Neuronal stem cell (in vitro differentiated cells): Measurements from ENCODE around the gene NMRAL1.
A peak's percentile ranks its signal among the peaks of the same experiment; 100 is the strongest.

Experiments used
- DNase-seq: peaks from one replicate; pipeline ENCODE4 v3.0.0-alpha.2; 2013; ENCODE audit warnings: low spot score
- H2AFZ ChIP-seq: one replicate; pipeline ENCODE4 v1.6.1; 2013; ENCODE audit warnings: mild to moderate bottlenecking, low read length, inconsistent platforms
- H2AK5ac ChIP-seq: 2 replicates; pipeline ENCODE4 v1.6.1; 2013; ENCODE audit warnings: low read depth, mild to moderate bottlenecking, inconsistent platforms, low read length, moderate library complexity, mixed read lengths
- H2BK120ac ChIP-seq: 2 replicates; pipeline ENCODE4 v1.6.1; 2013; ENCODE audit warnings: low read depth, mild to moderate bottlenecking, inconsistent platforms, low read length, moderate library complexity, mixed read lengths
- H2BK12ac ChIP-seq: one replicate; pipeline ENCODE4 v1.6.1; 2013; ENCODE audit warnings: low read length, inconsistent platforms
- H2BK15ac ChIP-seq: 2 replicates; pipeline ENCODE4 v1.6.1; 2013; ENCODE audit warnings: mild to moderate bottlenecking, low read length, inconsistent platforms, mixed read lengths
- H2BK5ac ChIP-seq: one replicate; pipeline ENCODE4 v1.6.1; 2013; ENCODE audit warnings: inconsistent platforms, mild to moderate bottlenecking, low read length, moderate library complexity
- H3K14ac ChIP-seq: one replicate; pipeline ENCODE4 v1.6.1; 2013; ENCODE audit warnings: low read length, inconsistent platforms
- H3K18ac ChIP-seq: 2 replicates; pipeline ENCODE4 v1.6.1; 2013; ENCODE audit warnings: low read length, inconsistent platforms
- H3K23ac ChIP-seq: 2 replicates; pipeline ENCODE4 v1.6.1; 2013; ENCODE audit warnings: low read depth, mild to moderate bottlenecking, mixed read lengths, low read length, inconsistent platforms; ENCODE audit not compliant: poor library complexity
- H3K27ac ChIP-seq: replicated peaks from 3 replicates; pipeline ENCODE4 v1.5.1; 2013; ENCODE audit warnings: low read length, inconsistent platforms
- H3K27me3 ChIP-seq, 3 experiments: 2 replicates each; pipeline ENCODE4 v1.6.1; 2013; ENCODE audit warnings: low read length in 3 of 3, mild to moderate bottlenecking in 2 of 3, inconsistent platforms in 1 of 3, low read depth in 1 of 3, mixed read lengths in 1 of 3, moderate library complexity in 1 of 3; ENCODE audit not compliant: control insufficient read depth in 3 of 3, insufficient read depth in 3 of 3
- H3K36me3 ChIP-seq, 2 donors: replicated peaks in 1 of 2; 2 replicates each; pipeline ENCODE4 v1.6.1; 2013; ENCODE audit warnings: low read length in 2 of 2; ENCODE audit not compliant: control insufficient read depth in 2 of 2, insufficient read depth in 2 of 2
- H3K4ac ChIP-seq: 2 replicates; pipeline ENCODE4 v1.6.1; 2013; ENCODE audit warnings: inconsistent platforms, mild to moderate bottlenecking, low read length, moderate library complexity
- H3K4me1 ChIP-seq, 2 donors: 1 replicate in 1 of 2; 2 replicates in 1 of 2; pipeline ENCODE4 v1.6.1; 2013; ENCODE audit warnings: low read length in 2 of 2, low read depth in 1 of 2; ENCODE audit not compliant: control insufficient read depth in 2 of 2, insufficient read depth in 1 of 2
- H3K4me2 ChIP-seq: one replicate; pipeline ENCODE4 v1.6.1; 2013; ENCODE audit warnings: mild to moderate bottlenecking, low read length, inconsistent platforms; ENCODE audit not compliant: insufficient read depth, poor library complexity, severe bottlenecking
- H3K4me3 ChIP-seq, 2 donors: 2 replicates each; pipeline ENCODE4 v1.5.1; 2013; ENCODE audit warnings: low read length in 2 of 2, mild to moderate bottlenecking in 2 of 2, inconsistent platforms in 1 of 2, moderate library complexity in 1 of 2
- H3K79me1 ChIP-seq: one replicate; pipeline ENCODE4 v1.6.1; 2013; ENCODE audit warnings: low read depth, mild to moderate bottlenecking, inconsistent platforms, low read length, moderate library complexity
- H3K9ac ChIP-seq: one replicate; pipeline ENCODE4 v1.6.1; 2013; ENCODE audit warnings: mild to moderate bottlenecking, low read depth, low read length, inconsistent platforms; ENCODE audit not compliant: poor library complexity
- H3K9me3 ChIP-seq, 2 donors: replicated peaks in 1 of 2; 2 replicates each; pipeline versions ENCODE3 to v1.6.1; 2013; ENCODE audit warnings: low read length in 2 of 2, mild to moderate bottlenecking in 2 of 2, inconsistent platforms in 1 of 2, low read depth in 1 of 2, mixed read lengths in 1 of 2, moderate library complexity in 1 of 2; ENCODE audit not compliant: control insufficient read depth in 2 of 2, insufficient read depth in 1 of 2
- H4K8ac ChIP-seq: one replicate; pipeline ENCODE4 v1.6.1; 2013; ENCODE audit warnings: low read depth, mild to moderate bottlenecking, inconsistent platforms, low read length, moderate library complexity
- H4K91ac ChIP-seq: one replicate; pipeline ENCODE4 v1.6.1; 2013; ENCODE audit warnings: low read length, low read depth, mild to moderate bottlenecking, inconsistent platforms; ENCODE audit not compliant: poor library complexity
- WGBS, 2 donors: extraction: QIAGEN DNeasy Blood & Tissue Kit; methylation state at CpG; one replicate each; pipeline ENCODE4 v1.1.7; 2013; ENCODE audit warnings: missing lambda C conversion rate in 2 of 2, mixed read lengths in 1 of 2; ENCODE audit not compliant: insufficient read length in 2 of 2, insufficient replicate concordance in 1 of 2; ENCODE audit errors: extremely low coverage in 2 of 2; 5-methylcytosine and 5-hydroxymethylcytosine counted together

Gene NMRAL1

GRCh38 chr16:4510747-4511426 lies 36.5 kb upstream of the NMRAL1 start:
- Histone ChIP-seq H2BK120ac (no peak overlapping the region), H3K79me1 (no peaks in the 10 kb centered on the region), H3K4me3 (no peak overlapping the region), H2BK15ac (no peak overlapping the region), H3K27me3 (no peaks in the 10 kb centered on the region), H4K91ac (no peak overlapping the region), H3K18ac (no peak overlapping the region), H3K14ac (no peak overlapping the region), H3K36me3 (peaks cover 31 to 78% of the 10 kb centered on the region in 2 donors), H2BK5ac (no peak overlapping the region), H3K27ac (no peak overlapping the region), H3K23ac (no peak overlapping the region), H3K4ac (no peak overlapping the region), H3K4me1 (no peaks in the 10 kb centered on the region), H3K9me3 (no peaks in the 10 kb centered on the region), H4K8ac (no peak overlapping the region), H3K4me2 (no peak overlapping the region), H2AK5ac (no peak overlapping the region), H2BK12ac (no peak overlapping the region), H3K9ac (no peak overlapping the region), H2AFZ (no peak overlapping the region)
- no peak for DNase-seq
- no CpG with 5 or more reads among the region's 14 CpGs for WGBS, 2 donors

DNA sequence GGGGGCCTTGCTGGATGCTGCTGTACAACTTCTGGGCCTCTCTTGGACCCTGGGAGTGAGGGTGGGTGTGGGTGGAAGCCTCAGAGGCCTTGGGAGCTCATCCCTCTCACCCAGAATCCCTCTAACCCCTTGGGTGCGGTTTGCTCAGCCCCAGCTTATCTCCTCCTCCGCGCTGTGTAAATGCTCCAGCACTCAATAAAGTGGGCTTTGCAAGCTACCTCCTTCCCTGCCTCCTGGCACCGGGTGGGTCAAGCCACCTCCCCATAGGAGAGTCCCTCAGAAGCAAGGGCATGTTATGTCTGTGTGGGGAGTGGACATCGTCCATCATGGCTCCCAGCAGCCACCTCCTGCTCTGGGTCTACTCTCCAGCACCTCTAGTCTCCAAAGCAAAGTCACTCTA lies 35.7 kb upstream of the NMRAL1 start:
- H3K36me3 ChIP-seq: peaks cover 31 to 78% of the 10 kb centered on the region in 2 donors
- no peak overlapping the region for H3K27ac ChIP-seq
- no peak overlapping the region for H3K4ac ChIP-seq
- no peak overlapping the region for H3K9ac ChIP-seq
- no peak overlapping the region for H3K18ac ChIP-seq
- no peaks in the 10 kb centered on the region for H3K9me3 ChIP-seq
- no peak overlapping the region for H2BK12ac ChIP-seq
- peak overlapping the region; percentile 15 for H2BK5ac ChIP-seq
- H4K91ac ChIP-seq: no peak overlapping the region
- no CpG with 5 or more reads among the region's 5 CpGs for WGBS, 2 donors
- H3K4me3 ChIP-seq: no peak overlapping the region
- no peak overlapping the region for H2BK15ac ChIP-seq
- H3K4me2 ChIP-seq: no peak overlapping the region
- H2AK5ac ChIP-seq: no peak overlapping the region
- H3K23ac ChIP-seq: no peak overlapping the region
- no peak overlapping the region for H2AFZ ChIP-seq
- no peaks in the 10 kb centered on the region for H3K79me1 ChIP-seq
- DNase-seq: no peak
- H3K14ac ChIP-seq: no peak overlapping the region
- no peaks in the 10 kb centered on the region for H3K4me1 ChIP-seq
- no peak overlapping the region for H4K8ac ChIP-seq
- no peaks in the 10 kb centered on the region for H3K27me3 ChIP-seq
- no peak overlapping the region for H2BK120ac ChIP-seq

- Histone ChIP-seq H4K8ac (no peak overlapping the region), H3K4me2 (no peak overlapping the region), H3K9ac (no peak overlapping the region), H4K91ac (no peak overlapping the region), H3K27me3 (no peaks in the 10 kb centered on the region), H3K36me3 (peaks cover 31 to 76% of the 10 kb centered on the region in 2 donors), H2BK12ac (no peak overlapping the region), H3K23ac (no peak overlapping the region), H3K27ac (no peak overlapping the region), H3K79me1 (no peaks in the 10 kb centered on the region), H3K4ac (no peak overlapping the region), H2AK5ac (no peak overlapping the region), H3K14ac (no peak overlapping the region), H2BK120ac (no peak overlapping the region), H3K18ac (no peak overlapping the region), H3K9me3 (no peaks in the 10 kb centered on the region), H3K4me1 (no peaks in the 10 kb centered on the region), H2AFZ (no peak overlapping the region), H3K4me3 (no peak overlapping the region), H2BK5ac (no peak overlapping the region), H2BK15ac (no peak overlapping the region)
- no CpG with 5 or more reads among the region's 8 CpGs for WGBS, 2 donors
- DNase-seq: no peak
Observed at GRCh38 chr16:4509420-4509819, 35.0 kb upstream of the NMRAL1 start.

DNA sequence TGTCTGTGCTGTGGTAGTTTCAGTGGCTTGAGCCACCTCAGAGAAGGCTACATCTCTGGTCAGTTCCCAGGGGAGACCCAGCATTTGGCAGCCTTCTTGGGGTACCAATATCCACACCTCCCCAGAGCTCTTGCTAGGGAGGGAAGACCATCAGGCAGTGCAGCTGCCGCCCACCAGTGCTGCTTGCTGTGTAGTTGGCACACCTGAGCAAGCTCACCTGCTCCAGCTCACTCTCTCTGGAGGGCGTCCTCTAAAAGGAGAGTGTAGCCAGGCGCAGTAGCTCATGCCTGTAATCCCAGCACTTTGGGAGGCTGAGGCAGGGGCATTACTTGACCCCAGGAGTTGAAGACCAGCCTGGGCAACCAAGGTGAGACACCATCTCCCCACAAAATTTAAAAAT lies 34.4 kb upstream of the NMRAL1 start:
- Histone ChIP-seq H3K14ac (no peak overlapping the region), H3K36me3 (peaks cover 31 to 70% of the 10 kb centered on the region in 2 donors)
- WGBS, 2 donors: no CpG with 5 or more reads among the region's 3 CpGs

More for the DNA sequence above, 34.4 kb upstream of the NMRAL1 start:
- no peak overlapping the region for H3K18ac ChIP-seq
- H2AFZ ChIP-seq: no peak overlapping the region
- H3K9me3 ChIP-seq: no peaks in the 10 kb centered on the region
- no peaks in the 10 kb centered on the region for H3K79me1 ChIP-seq
- no peak overlapping the region for H2AK5ac ChIP-seq
- no peak overlapping the region for H3K4ac ChIP-seq
- no peak overlapping the region for H4K91ac ChIP-seq
- no peak overlapping the region for H4K8ac ChIP-seq
- H3K27ac ChIP-seq: no peak overlapping the region
- no peak overlapping the region for H2BK5ac ChIP-seq
- no peak overlapping the region for H3K4me2 ChIP-seq
- no peak overlapping the region for H3K4me3 ChIP-seq
- H2BK120ac ChIP-seq: no peak overlapping the region
- no peak overlapping the region for H2BK12ac ChIP-seq
- H3K9ac ChIP-seq: no peak overlapping the region
- no peaks in the 10 kb centered on the region for H3K4me1 ChIP-seq
- no peaks in the 10 kb centered on the region for H3K27me3 ChIP-seq
- H2BK15ac ChIP-seq: no peak overlapping the region
- H3K23ac ChIP-seq: no peak overlapping the region
- no peak for DNase-seq
